ENCODE measurements around the gene FAM174C.

The FAM174C gene

DNA sequence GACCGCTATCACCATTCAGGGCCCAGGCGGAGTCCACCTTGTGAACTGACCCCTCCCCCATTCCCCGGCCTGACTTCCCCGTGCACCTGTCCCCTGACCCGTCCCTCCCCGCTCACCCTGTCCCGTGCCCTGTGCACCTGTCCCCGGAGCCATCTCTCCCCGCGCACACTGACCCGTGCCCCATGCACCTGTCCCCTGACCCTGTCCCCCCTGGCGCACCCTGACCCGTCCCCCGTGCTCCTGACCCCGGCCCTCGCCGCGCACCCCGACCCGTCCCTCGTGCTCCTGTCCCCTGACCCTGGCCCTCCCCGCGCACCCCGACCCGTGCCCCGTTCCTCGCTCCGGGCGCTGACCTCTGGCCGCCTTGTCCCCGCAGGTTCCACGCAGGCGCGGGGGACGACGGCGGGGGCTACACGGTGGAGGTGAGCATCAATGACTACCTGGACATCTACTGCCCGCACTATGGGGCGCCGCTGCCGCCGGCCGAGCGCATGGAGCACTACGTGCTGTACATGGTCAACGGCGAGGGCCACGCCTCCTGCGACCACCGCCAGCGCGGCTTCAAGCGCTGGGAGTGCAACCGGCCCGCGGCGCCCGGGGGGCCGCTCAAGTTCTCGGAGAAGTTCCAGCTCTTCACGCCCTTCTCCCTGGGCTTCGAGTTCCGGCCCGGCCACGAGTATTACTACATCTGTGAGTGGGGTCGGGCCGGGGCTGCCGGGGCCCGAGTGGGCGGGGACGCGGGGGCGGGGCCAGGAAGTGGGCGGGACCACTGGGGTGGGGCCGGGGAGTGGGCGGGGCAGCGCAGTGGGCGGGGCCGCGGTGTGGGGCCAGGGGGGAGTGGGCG lies 20.1 kb downstream of the FAM174C start:
- no peak for DNase-seq (ENCODE audit: low read depth)
- no peak overlapping the region for H3K4me3 ChIP-seq (ENCODE audit: low read depth, low read length)
- TF ChIP-seq, protein P1, sequence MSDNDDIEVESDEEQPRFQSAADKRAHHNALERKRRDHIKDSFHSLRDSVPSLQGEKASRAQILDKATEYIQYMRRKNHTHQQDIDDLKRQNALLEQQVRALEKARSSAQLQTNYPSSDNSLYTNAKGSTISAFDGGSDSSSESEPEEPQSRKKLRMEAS (IDR thresholded peaks at IDR 0.05; ENCODE audit: low read depth, low read length): no peak
- no peak for TF ChIP-seq POLR2A (IDR thresholded peaks at IDR 0.05; ENCODE audit: extremely low read depth, insufficient read length)
- TF ChIP-seq, protein P2, sequence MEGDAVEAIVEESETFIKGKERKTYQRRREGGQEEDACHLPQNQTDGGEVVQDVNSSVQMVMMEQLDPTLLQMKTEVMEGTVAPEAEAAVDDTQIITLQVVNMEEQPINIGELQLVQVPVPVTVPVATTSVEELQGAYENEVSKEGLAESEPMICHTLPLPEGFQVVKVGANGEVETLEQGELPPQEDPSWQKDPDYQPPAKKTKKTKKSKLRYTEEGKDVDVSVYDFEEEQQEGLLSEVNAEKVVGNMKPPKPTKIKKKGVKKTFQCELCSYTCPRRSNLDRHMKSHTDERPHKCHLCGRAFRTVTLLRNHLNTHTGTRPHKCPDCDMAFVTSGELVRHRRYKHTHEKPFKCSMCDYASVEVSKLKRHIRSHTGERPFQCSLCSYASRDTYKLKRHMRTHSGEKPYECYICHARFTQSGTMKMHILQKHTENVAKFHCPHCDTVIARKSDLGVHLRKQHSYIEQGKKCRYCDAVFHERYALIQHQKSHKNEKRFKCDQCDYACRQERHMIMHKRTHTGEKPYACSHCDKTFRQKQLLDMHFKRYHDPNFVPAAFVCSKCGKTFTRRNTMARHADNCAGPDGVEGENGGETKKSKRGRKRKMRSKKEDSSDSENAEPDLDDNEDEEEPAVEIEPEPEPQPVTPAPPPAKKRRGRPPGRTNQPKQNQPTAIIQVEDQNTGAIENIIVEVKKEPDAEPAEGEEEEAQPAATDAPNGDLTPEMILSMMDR (IDR thresholded peaks at IDR 0.05; ENCODE audit: low read depth, low read length): no peak
- TF ChIP-seq MYC (IDR thresholded peaks at IDR 0.05; ENCODE audit: low read depth, low read length): no peak

DNA sequence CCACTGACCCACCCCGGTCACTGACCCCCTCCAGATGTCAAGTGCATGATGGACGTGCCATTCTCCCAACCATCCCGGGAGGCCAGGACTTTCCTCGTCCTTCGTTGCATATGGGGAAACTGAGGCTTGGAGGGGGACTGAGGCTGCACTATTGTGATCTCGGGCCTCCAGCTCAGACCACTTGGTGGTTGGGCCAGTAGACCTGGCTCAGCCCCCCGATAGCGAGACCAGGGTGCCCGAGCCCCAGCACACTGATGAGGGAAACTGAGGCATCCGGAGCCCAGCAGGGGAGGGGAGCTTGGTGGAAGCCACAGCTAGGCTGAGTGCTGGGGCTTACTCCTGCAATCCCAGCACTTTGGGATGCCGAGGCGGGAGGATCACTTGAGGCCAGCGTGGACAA lies 20.7 kb downstream of the FAM174C start:
- DNase-seq (ENCODE audit: low read depth): no peak
- H3K4me3 ChIP-seq (ENCODE audit: low read depth, low read length): no peak overlapping the region
- TF ChIP-seq, protein P1 (IDR thresholded peaks at IDR 0.05; ENCODE audit: low read depth, low read length): no peak
- TF ChIP-seq, protein P2 (IDR thresholded peaks at IDR 0.05; ENCODE audit: low read depth, low read length): no peak
- TF ChIP-seq MYC (IDR thresholded peaks at IDR 0.05; ENCODE audit: low read depth, low read length): no peak
- no peak for TF ChIP-seq POLR2A (IDR thresholded peaks at IDR 0.05; ENCODE audit: extremely low read depth, insufficient read length)

DNA sequence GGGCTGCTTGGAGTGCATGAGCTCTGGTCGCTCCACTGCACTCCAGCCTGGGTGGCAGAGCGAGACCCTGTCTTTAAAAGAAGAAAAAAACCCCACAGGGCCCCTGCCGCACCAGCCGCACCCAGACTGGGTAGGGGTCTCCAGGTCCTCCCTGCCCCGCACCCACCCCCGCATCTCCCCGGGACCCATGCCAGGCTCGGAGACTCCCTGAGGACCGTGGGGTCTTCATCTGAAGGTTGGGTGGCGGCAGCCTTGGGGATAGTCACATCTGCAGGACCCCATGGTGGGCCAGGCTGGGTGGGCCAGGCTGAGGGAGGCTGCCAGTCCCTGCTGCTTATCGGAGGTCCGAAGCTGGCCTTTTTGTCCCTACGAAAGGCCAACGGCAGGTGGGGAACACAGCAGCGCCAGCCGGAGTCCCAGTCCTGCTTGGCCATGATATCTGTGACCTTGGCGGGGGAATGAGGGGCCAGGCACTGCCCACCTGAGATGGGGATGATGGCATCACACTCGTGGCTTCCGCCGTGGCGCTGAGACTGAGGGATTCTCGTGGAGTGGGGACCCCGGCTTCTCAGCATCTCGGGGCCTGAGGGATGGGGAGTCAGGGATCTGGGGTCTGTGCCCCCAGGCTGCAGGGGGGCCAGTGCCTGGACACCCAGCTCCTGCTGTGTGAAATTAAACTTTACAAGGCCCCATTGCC lies 21.4 kb downstream of the FAM174C start:
- TF ChIP-seq MYC (IDR thresholded peaks at IDR 0.05; ENCODE audit: low read depth, low read length) (no peak), POLR2A (IDR thresholded peaks at IDR 0.05; ENCODE audit: extremely low read depth, insufficient read length) (no peak)
- TF ChIP-seq, protein P1 (IDR thresholded peaks at IDR 0.05; ENCODE audit: low read depth, low read length): no peak
- TF ChIP-seq, protein P2 (IDR thresholded peaks at IDR 0.05; ENCODE audit: low read depth, low read length): no peak
- DNase-seq (ENCODE audit: low read depth): no peak
- H3K4me3 ChIP-seq (ENCODE audit: low read depth, low read length): no peak overlapping the region

DNA sequence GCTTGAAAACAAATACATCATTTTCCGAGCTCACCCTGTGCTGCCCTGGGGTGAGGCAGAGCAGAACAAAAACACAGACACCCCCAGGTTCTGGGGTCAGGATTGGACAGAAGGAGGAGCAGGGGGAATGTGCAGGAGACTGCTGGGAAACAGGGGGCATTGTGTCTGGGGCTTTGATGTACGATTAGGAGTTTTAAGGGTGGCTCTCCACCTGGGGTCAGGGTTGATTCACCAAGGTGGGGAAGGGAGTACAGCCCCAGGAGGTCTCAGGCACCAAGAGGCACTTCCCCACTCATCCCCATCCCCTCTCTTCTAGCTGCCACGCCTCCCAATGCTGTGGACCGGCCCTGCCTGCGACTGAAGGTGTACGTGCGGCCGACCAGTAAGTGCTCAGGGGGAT lies 22.9 kb downstream of the FAM174C start:
- DNase-seq (ENCODE audit: low read depth): no peak
- no peak overlapping the region for H3K4me3 ChIP-seq (ENCODE audit: low read depth, low read length)
- TF ChIP-seq MYC (IDR thresholded peaks at IDR 0.05; ENCODE audit: low read depth, low read length) (no peak), POLR2A (IDR thresholded peaks at IDR 0.05; ENCODE audit: extremely low read depth, insufficient read length) (no peak)
- TF ChIP-seq, protein P2 (IDR thresholded peaks at IDR 0.05; ENCODE audit: low read depth, low read length): no peak
- TF ChIP-seq, protein P1 (IDR thresholded peaks at IDR 0.05; ENCODE audit: low read depth, low read length): no peak

DNA sequence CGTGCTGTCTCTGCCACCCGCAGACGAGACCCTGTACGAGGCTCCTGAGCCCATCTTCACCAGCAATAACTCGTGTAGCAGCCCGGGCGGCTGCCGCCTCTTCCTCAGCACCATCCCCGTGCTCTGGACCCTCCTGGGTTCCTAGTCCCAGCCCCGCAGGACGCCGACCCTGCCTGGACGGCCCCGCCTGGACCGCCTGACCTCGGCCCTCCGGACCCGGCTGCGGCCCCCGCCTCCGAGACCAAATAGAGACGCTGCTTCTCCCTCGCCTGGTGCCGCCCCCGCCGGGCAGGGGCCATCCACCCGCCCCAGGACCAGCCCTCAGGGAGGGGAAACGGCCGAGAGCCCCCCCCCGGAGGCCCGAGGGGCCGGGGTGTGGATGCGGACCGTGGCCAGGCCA lies 24.5 kb downstream of the FAM174C start:
- no peak for DNase-seq (ENCODE audit: low read depth)
- TF ChIP-seq, protein P1 (IDR thresholded peaks at IDR 0.05; ENCODE audit: low read depth, low read length): no peak
- TF ChIP-seq POLR2A (IDR thresholded peaks at IDR 0.05; ENCODE audit: extremely low read depth, insufficient read length) (no peak), MYC (IDR thresholded peaks at IDR 0.05; ENCODE audit: low read depth, low read length) (no peak)
- TF ChIP-seq, protein P2 (IDR thresholded peaks at IDR 0.05; ENCODE audit: low read depth, low read length): no peak
- no peak overlapping the region for H3K4me3 ChIP-seq (ENCODE audit: low read depth, low read length)

Measured in NB4 (cell line).